HG03139 (cell line): ENCODE results near the gene NGF.

Experiments
- ATAC-seq: cut with Tn5 transposase; IDR thresholded peaks from one replicate; pipeline ENCODE4 v1.9.1; 2021; ENCODE audit not compliant: unreplicated experiment

The NGF gene

DNA sequence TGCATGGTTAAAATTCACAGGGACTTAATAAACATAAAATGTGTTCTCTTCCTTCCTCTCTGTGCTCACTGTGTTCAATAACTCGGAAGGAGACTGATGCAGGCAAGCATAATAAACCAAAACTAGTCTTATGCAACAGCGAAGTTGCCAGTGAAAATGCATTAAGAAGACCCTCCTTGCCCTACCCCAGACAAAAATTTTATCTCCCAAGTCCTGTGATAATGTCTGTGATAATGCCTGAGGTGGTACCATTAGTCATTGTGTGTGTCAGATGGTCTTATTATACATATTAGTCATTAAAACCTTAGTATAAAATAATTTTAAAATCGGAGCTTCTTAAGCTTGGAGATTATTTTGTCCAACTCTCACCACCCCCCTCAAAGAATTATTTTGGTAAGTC is 97.8 kb downstream of the NGF start:
- no peak for ATAC-seq

GRCh38 chr1:115239426-115239825 is 98.6 kb downstream of the NGF start:
- ATAC-seq, result no peak

GRCh38 chr1:115239148-115239422 is 99.0 kb downstream of the NGF start:
- no peak for ATAC-seq

DNA sequence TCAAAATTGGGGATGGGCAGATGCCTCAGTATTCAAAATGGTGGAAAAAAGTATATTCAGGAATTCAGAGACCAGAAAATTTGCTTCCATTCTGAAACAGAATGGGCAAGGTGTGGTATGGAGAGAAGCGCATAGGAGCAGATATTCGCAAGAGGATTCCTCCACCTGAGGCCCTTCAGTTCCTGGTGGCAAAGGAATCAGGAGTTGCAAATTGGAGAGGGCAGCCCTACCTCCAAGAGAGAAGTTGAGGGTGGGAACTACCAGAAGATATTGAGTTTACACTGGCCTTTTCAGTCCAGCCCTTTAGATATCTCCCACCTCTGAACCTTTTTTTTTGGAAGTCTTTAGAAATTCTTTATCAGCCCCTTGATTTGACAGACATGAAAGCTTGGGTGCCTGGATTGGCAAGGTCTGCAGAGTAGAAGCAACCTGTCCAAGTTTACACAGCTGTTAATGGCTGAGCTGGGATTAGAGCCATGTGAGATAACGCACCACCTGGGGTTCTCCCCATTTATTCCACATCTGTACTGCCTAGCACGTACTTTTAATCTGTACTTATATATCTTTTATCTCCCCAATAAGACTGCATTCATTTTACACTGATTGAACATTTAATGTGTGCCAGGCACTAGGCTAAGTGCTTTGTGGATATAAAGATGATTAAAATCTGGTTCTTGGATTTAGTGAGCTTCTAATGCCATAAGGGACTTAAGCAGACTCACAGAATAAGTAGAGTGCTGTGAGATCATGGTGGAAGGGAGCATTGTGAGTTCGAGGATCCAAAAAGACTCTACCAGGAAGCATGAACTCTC is 99.5 kb downstream of the NGF start:
- no peak for ATAC-seq

- ATAC-seq, result no peak
Observed at GRCh38 chr1:115237507-115237906, 100.5 kb downstream of the NGF start.

DNA sequence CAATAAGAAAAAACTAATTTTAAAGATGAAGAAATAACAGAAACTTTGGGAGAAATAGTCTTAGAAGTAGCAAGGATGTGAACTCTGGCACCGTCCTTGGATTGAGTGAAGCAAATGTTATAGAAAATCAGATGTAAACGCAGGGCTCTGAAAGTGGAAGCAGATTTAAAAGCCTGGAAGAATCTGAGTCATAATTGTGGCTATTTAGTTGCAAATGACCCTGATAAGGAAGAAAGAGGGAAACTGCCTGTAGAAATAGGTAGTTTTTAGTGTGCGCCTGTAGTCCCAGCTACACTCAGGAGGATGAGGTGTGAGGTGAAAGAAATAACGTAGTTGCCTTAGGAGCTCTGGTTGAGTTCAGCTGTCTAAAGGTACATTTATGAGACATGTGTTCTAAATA is 101.0 kb downstream of the NGF start:
- ATAC-seq, result no peak
